SK-N-SH (cell line): Measurements from ENCODE around the gene CNTNAP2. TPM values are rescaled to one million over a fixed set of nuclear protein-coding genes. Genes with fewer than 3 reads are reported as not detected.

Experiments
- CTCF ChIA-PET: fragments of 300-600, 350-600 bp; formaldehyde crosslinking; extraction: SDS; loops from one replicate; lab custom pipeline; 2021; lab: Yijun Ruan, JAX
- POLR2A ChIA-PET: fragments of 350-600 bp; sonication (Branson Sonifier 250); formaldehyde crosslinking; extraction: SDS; loops from one replicate; lab custom pipeline; 2020; ENCODE audit warnings: antibody characterized with exemption, inconsistent platforms; lab: Yijun Ruan, JAX
- DNase-seq: peaks from one replicate; pipeline ENCODE4 v3.0.0; 2012
- H2AFZ ChIP-seq: fragments of 200-600 bp; sonication (generic); 2 replicates; pipeline ENCODE4 v1.8.1; 2016; ENCODE audit warnings: antibody characterized with exemption, mild to moderate bottlenecking, low read depth
- H3F3A ChIP-seq: fragments of 200-600 bp; sonication (generic); replicated peaks from 2 replicates; pipeline ENCODE3; 2016; ENCODE audit warnings: antibody characterized with exemption, mild to moderate bottlenecking; ENCODE audit not compliant: insufficient read depth
- H3K27ac ChIP-seq, 2 experiments: fragments of 200-500 bp in 1 of 2; fragments of 200-600 bp in 1 of 2; sonication (Bioruptor generic) in 1 of 2; sonication (generic), shearing (Covaris generic) in 1 of 2; 2 replicates each; pipeline versions ENCODE4 v1.5.1 to v1.6.1; 2014 to 2016; ENCODE audit warnings: low read depth in 2 of 2, inconsistent platforms in 1 of 2, low read length in 1 of 2, mild to moderate bottlenecking in 1 of 2, mixed read lengths in 1 of 2
- H3K27me3 ChIP-seq: fragments of 200-600 bp; sonication (generic), shearing (Covaris generic); 2 replicates; pipeline ENCODE4 v1.6.1; 2016; ENCODE audit warnings: mixed run types; ENCODE audit not compliant: insufficient read depth
- H3K36me3 ChIP-seq, 2 experiments: fragments of 200-500 bp in 1 of 2; fragments of 200-600 bp in 1 of 2; sonication (Bioruptor generic) in 1 of 2; sonication (generic) in 1 of 2; replicated peaks in 1 of 2; 2 replicates each; pipeline versions ENCODE3 to v1.5.1; 2014 to 2016; ENCODE audit warnings: low read length in 1 of 2, mild to moderate bottlenecking in 1 of 2; ENCODE audit not compliant: insufficient read depth in 2 of 2, control insufficient read depth in 1 of 2
- H3K4me1 ChIP-seq, 2 experiments: fragments of 200-500 bp in 1 of 2; fragments of 200-600 bp in 1 of 2; sonication (Bioruptor generic) in 1 of 2; sonication (generic), shearing (Covaris generic) in 1 of 2; 2 replicates each; pipeline versions ENCODE4 v1.5.1 to v1.6.1; 2014 to 2016; ENCODE audit warnings: low read depth in 1 of 2, low read length in 1 of 2, mixed run types in 1 of 2; ENCODE audit not compliant: insufficient read depth in 2 of 2, control insufficient read depth in 1 of 2
- H3K4me2 ChIP-seq: fragments of 200-600 bp; sonication (generic), shearing (Covaris generic); 2 replicates; pipeline ENCODE4 v1.6.1; 2017; ENCODE audit warnings: mixed run types
- H3K4me3 ChIP-seq, 2 experiments: fragments of 200-500 bp in 1 of 2; fragments of 200-600 bp in 1 of 2; sonication (Bioruptor generic) in 1 of 2; sonication (generic), shearing (Covaris generic) in 1 of 2; 2 replicates each; pipeline versions ENCODE4 v1.5.1 to v1.8.1; 2014 to 2016; ENCODE audit warnings: low read depth in 2 of 2, inconsistent platforms in 1 of 2, low read length in 1 of 2, mild to moderate bottlenecking in 1 of 2, mixed read lengths in 1 of 2, moderate library complexity in 1 of 2
- H3K79me2 ChIP-seq: fragments of 200-600 bp; sonication (generic); 2 replicates; pipeline ENCODE4 v1.8.1; 2017; ENCODE audit warnings: mild to moderate bottlenecking; ENCODE audit not compliant: insufficient read depth
- H3K9ac ChIP-seq: fragments of 200-600 bp; sonication (generic); 2 replicates; pipeline ENCODE4 v1.6.1; 2017; ENCODE audit warnings: mixed run types
- H3K9me2 ChIP-seq: fragments of 200-600 bp; sonication (generic); 2 replicates; pipeline ENCODE4 v1.6.1; 2017; ENCODE audit warnings: mixed run types
- H3K9me3 ChIP-seq: fragments of 200-600 bp; sonication (generic); 2 replicates; pipeline ENCODE4 v1.6.1; 2017; ENCODE audit warnings: mixed run types, mild to moderate bottlenecking, moderate library complexity
- H4K20me1 ChIP-seq: fragments of 200-600 bp; sonication (generic); 2 replicates; pipeline ENCODE4 v1.6.1; 2017; ENCODE audit warnings: mild to moderate bottlenecking, mixed run types; ENCODE audit not compliant: insufficient read depth
- CHD2 ChIP-seq: fragments of 150-350 bp; IDR thresholded peaks from 2 replicates; pipeline ENCODE4 v1.6.1; 2018; ENCODE audit warnings: low read length; ENCODE audit not compliant: partially characterized antibody
- EP300 ChIP-seq, 2 experiments: IDR thresholded peaks; 2 replicates each; pipeline versions ENCODE4 v1.4.0 to v1.6.1; 2012; ENCODE audit warnings: borderline replicate concordance in 1 of 2, low read depth in 1 of 2, low read length in 1 of 2
- EZH2phosphoT487 ChIP-seq: fragments of 200-600 bp; sonication (generic); IDR thresholded peaks from 2 replicates; pipeline ENCODE4 v1.6.1; 2017; ENCODE audit warnings: low read depth, mixed run types, mild to moderate bottlenecking, antibody characterized with exemption, moderate library complexity, borderline replicate concordance
- FOSL2 ChIP-seq: IDR thresholded peaks from 2 replicates; pipeline ENCODE4 v1.4.0; 2012; ENCODE audit warnings: low read depth, mild to moderate bottlenecking, moderate library complexity, borderline replicate concordance
- FOXJ3 ChIP-seq: sonication (generic); formaldehyde crosslinking; IDR thresholded peaks from 2 replicates; pipeline ENCODE4 v1.5.1; 2020; ENCODE audit warnings: mild to moderate bottlenecking, missing genetic modification reagents
- GABPA ChIP-seq: IDR thresholded peaks from 2 replicates; pipeline ENCODE4 v1.4.0; 2012; ENCODE audit warnings: low read depth, mild to moderate bottlenecking
- JUND ChIP-seq: IDR thresholded peaks from 2 replicates; pipeline ENCODE4 v1.4.0; 2012
- MXI1 ChIP-seq: IDR thresholded peaks from 2 replicates; pipeline ENCODE4 v1.6.1; 2012; ENCODE audit warnings: mild to moderate bottlenecking, low read depth, low read length, improper control_type of control experiment
- NFIC ChIP-seq: IDR thresholded peaks from 2 replicates; pipeline ENCODE4 v1.4.0; 2012; ENCODE audit warnings: borderline replicate concordance
- RAD21 ChIP-seq: IDR thresholded peaks from 2 replicates; pipeline ENCODE4 v1.6.1; 2012; ENCODE audit warnings: mild to moderate bottlenecking, low read length
- RFX5 ChIP-seq: IDR thresholded peaks from 2 replicates; pipeline ENCODE4 v1.6.1; 2012; ENCODE audit warnings: mild to moderate bottlenecking, improper control_type of control experiment, low read length
- RXRA ChIP-seq: IDR thresholded peaks from 2 replicates; pipeline ENCODE4 v1.4.0; 2012; ENCODE audit warnings: low read depth, mild to moderate bottlenecking, borderline replicate concordance
- SIN3A ChIP-seq: IDR thresholded peaks from 2 replicates; pipeline ENCODE4 v1.6.1; 2012; ENCODE audit warnings: low read depth, mild to moderate bottlenecking, low read length, moderate library complexity, borderline replicate concordance
- SMC3 ChIP-seq: IDR thresholded peaks from 2 replicates; pipeline ENCODE4 v1.6.1; 2012; ENCODE audit warnings: low read depth, low read length, improper control_type of control experiment
- TCF12 ChIP-seq: IDR thresholded peaks from 2 replicates; pipeline ENCODE4 v1.4.0; 2012
- TEAD4 ChIP-seq: IDR thresholded peaks from 2 replicates; pipeline ENCODE4 v1.4.0; 2012; ENCODE audit warnings: mild to moderate bottlenecking, borderline replicate concordance; ENCODE audit not compliant: insufficient read depth
- WGBS: methylation state at CpG from one replicate; pipeline ENCODE4 v1.1.6; 2017; ENCODE audit warnings: low lambda C conversion rate; 5-methylcytosine and 5-hydroxymethylcytosine counted together
- polyA plus RNA-seq, 3 experiments: library from polyadenylated mRNA; depleted of rRNA; stranded (reverse); fragments of >200 nt; gene quantifications; 2 replicates each; pipeline ENCODE4 v1.2.3, GENCODE V29; 2012
- TF ChIP-seq, protein P1 (sequence below): fragments of 200-600 bp; sonication (generic); IDR thresholded peaks from 2 replicates; pipeline ENCODE4 v1.6.1; 2017; ENCODE audit warnings: antibody characterized with exemption, mild to moderate bottlenecking, moderate library complexity
- TF ChIP-seq, protein P2 (sequence below): IDR thresholded peaks from 2 replicates; pipeline ENCODE4 v1.6.1; 2012; ENCODE audit warnings: mild to moderate bottlenecking, low read depth, low read length, moderate library complexity
- TF ChIP-seq, protein P3 (sequence below): IDR thresholded peaks from 2 replicates; pipeline ENCODE4 v1.4.0; 2012; ENCODE audit warnings: low read depth
- TF ChIP-seq, protein P4 (sequence below): IDR thresholded peaks from 2 replicates; pipeline ENCODE4 v1.4.0; 2012; ENCODE audit warnings: low read depth, borderline replicate concordance
- TF ChIP-seq, protein P5 (sequence below): fragments of 150-350 bp; IDR thresholded peaks from 2 replicates; pipeline ENCODE4 v1.6.1; 2016; ENCODE audit warnings: mild to moderate bottlenecking, low read depth, low read length
- TF ChIP-seq, protein P6 (sequence below): IDR thresholded peaks from 2 replicates; pipeline ENCODE4; 2012

CNTNAP2 gene
- polyA plus RNA-seq, 1 of the 3 experiments (the other 2 are of a cell fraction), result 3.4 TPM

DNA sequence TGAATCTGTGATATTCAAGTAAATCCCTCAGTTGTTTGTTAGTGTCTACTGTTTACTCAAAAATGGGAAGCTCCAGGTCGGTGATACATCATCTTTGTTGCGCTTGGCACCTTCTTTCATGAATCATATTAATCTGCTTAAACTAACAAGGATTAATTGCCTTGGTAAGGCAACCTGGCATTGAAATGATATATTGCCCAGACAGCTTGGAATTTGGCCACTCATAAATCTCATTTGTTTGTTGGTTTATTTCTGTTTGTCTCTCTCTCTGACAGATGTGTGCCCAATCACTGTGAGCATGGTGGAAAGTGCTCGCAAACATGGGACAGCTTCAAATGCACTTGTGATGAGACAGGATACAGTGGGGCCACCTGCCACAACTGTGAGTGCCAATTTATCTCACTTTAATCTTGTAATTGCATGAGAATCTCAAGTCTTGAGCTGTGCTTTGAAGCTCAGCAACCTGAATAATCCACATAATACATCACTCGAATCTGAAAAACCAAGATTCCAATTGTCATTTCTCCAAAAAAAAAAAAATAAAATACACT is 1369.1 kb downstream of the CNTNAP2 start:
- Histone ChIP-seq H3K36me3 (no peaks in the 10 kb centered on the region), H3K9me2 (no peaks in the 10 kb centered on the region), H3K4me2 (no peak overlapping the region), H3K9ac (no peak overlapping the region), H3F3A (peaks cover 16% of the 10 kb centered on the region), H3K4me3 (no peak overlapping the region), H2AFZ (0 out of 2 replicates have a peak overlapping the region, but pooled peaks have one; percentile 12), H3K79me2 (no peaks in the 10 kb centered on the region), H3K9me3 (no peaks in the 10 kb centered on the region), H4K20me1 (no peaks in the 10 kb centered on the region), H3K4me1 (peaks cover 4 to 7% of the 10 kb centered on the region in 2 experiments; a peak in 3 of 4 replicates), H3K27ac (peak overlapping the region in 1 of 2 experiments; percentile 64; a peak in 2 of 4 replicates), H3K27me3 (no peaks in the 10 kb centered on the region)
- WGBS, result 85% methylated on average over 4 of the region's 4 CpGs
- TF ChIP-seq, protein P1, sequence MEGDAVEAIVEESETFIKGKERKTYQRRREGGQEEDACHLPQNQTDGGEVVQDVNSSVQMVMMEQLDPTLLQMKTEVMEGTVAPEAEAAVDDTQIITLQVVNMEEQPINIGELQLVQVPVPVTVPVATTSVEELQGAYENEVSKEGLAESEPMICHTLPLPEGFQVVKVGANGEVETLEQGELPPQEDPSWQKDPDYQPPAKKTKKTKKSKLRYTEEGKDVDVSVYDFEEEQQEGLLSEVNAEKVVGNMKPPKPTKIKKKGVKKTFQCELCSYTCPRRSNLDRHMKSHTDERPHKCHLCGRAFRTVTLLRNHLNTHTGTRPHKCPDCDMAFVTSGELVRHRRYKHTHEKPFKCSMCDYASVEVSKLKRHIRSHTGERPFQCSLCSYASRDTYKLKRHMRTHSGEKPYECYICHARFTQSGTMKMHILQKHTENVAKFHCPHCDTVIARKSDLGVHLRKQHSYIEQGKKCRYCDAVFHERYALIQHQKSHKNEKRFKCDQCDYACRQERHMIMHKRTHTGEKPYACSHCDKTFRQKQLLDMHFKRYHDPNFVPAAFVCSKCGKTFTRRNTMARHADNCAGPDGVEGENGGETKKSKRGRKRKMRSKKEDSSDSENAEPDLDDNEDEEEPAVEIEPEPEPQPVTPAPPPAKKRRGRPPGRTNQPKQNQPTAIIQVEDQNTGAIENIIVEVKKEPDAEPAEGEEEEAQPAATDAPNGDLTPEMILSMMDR, result no peak
- TF ChIP-seq, protein P2, sequence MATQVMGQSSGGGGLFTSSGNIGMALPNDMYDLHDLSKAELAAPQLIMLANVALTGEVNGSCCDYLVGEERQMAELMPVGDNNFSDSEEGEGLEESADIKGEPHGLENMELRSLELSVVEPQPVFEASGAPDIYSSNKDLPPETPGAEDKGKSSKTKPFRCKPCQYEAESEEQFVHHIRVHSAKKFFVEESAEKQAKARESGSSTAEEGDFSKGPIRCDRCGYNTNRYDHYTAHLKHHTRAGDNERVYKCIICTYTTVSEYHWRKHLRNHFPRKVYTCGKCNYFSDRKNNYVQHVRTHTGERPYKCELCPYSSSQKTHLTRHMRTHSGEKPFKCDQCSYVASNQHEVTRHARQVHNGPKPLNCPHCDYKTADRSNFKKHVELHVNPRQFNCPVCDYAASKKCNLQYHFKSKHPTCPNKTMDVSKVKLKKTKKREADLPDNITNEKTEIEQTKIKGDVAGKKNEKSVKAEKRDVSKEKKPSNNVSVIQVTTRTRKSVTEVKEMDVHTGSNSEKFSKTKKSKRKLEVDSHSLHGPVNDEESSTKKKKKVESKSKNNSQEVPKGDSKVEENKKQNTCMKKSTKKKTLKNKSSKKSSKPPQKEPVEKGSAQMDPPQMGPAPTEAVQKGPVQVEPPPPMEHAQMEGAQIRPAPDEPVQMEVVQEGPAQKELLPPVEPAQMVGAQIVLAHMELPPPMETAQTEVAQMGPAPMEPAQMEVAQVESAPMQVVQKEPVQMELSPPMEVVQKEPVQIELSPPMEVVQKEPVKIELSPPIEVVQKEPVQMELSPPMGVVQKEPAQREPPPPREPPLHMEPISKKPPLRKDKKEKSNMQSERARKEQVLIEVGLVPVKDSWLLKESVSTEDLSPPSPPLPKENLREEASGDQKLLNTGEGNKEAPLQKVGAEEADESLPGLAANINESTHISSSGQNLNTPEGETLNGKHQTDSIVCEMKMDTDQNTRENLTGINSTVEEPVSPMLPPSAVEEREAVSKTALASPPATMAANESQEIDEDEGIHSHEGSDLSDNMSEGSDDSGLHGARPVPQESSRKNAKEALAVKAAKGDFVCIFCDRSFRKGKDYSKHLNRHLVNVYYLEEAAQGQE, result no peak
- TF ChIP-seq NFIC (peak; percentile 40; the same call in 1 of the 2 replicates), GABPA (no peak), SMC3 (no peak), JUND (no peak), TEAD4 (no peak), SIN3A (no peak; the same call in 1 of the 2 replicates), FOSL2 (no peak), CHD2 (no peak), RFX5 (no peak), FOXJ3 (no peak), EZH2phosphoT487 (no peak), TCF12 (peak; percentile 32; the same call in 1 of the 2 replicates), MXI1 (no peak), EP300 (IDR thresholded peaks at IDR 0.05; ENCODE audit: borderline replicate concordance in 1 of 2, low read depth in 1 of 2, low read length in 1 of 2) (peak in 1 of 2 experiments; percentile 17; a peak in 1 of 4 replicates), RXRA (no peak), RAD21 (no peak)
- TF ChIP-seq, protein P3, sequence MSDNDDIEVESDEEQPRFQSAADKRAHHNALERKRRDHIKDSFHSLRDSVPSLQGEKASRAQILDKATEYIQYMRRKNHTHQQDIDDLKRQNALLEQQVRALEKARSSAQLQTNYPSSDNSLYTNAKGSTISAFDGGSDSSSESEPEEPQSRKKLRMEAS, result no peak
- TF ChIP-seq, protein P4, sequence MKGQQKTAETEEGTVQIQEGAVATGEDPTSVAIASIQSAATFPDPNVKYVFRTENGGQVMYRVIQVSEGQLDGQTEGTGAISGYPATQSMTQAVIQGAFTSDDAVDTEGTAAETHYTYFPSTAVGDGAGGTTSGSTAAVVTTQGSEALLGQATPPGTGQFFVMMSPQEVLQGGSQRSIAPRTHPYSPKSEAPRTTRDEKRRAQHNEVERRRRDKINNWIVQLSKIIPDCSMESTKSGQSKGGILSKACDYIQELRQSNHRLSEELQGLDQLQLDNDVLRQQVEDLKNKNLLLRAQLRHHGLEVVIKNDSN, result no peak
- TF ChIP-seq, protein P5, sequence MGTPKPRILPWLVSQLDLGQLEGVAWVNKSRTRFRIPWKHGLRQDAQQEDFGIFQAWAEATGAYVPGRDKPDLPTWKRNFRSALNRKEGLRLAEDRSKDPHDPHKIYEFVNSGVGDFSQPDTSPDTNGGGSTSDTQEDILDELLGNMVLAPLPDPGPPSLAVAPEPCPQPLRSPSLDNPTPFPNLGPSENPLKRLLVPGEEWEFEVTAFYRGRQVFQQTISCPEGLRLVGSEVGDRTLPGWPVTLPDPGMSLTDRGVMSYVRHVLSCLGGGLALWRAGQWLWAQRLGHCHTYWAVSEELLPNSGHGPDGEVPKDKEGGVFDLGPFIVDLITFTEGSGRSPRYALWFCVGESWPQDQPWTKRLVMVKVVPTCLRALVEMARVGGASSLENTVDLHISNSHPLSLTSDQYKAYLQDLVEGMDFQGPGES, result no peak
- TF ChIP-seq, protein P6, sequence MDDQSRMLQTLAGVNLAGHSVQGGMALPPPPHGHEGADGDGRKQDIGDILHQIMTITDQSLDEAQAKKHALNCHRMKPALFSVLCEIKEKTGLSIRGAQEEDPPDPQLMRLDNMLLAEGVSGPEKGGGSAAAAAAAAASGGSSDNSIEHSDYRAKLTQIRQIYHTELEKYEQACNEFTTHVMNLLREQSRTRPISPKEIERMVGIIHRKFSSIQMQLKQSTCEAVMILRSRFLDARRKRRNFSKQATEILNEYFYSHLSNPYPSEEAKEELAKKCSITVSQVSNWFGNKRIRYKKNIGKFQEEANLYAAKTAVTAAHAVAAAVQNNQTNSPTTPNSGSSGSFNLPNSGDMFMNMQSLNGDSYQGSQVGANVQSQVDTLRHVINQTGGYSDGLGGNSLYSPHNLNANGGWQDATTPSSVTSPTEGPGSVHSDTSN, result peak; percentile 86
- no peak for DNase-seq
- ChIA-PET CTCF (interaction anchor here (1.2 kb wide), 2 partner anchors 9 to 35 kb away, joined by 3 to 4 read pairs; no protein-coding TSS in a partner anchor), POLR2A (interaction anchor here (0.6 kb wide), 1 partner anchor 744 kb away, joined by 3 read pairs; no protein-coding TSS in a partner anchor)
